ENCODE measurements around the gene ACSL3.

Gene ACSL3

GRCh38 chr2:222922019-222922800 lies 61.4 kb downstream of the ACSL3 start:
- no peak overlapping the region for H3K4me3 ChIP-seq (ENCODE audit: low read length)
- TF ChIP-seq CTCF (conservative IDR thresholded peaks at IDR 0.05; ENCODE audit: low read length): no peak
- no peak for DNase-seq (ENCODE audit: low read depth)

- TF ChIP-seq CTCF (conservative IDR thresholded peaks at IDR 0.05; ENCODE audit: low read length): no peak
- no peak for DNase-seq (ENCODE audit: low read depth)
- H3K4me3 ChIP-seq (ENCODE audit: low read length): no peak overlapping the region
Measured at GRCh38 chr2:222926915-222927314, 66.1 kb downstream of the ACSL3 start.

- TF ChIP-seq CTCF (conservative IDR thresholded peaks at IDR 0.05; ENCODE audit: low read length): no peak
- no peak overlapping the region for H3K4me3 ChIP-seq (ENCODE audit: low read length)
- no peak for DNase-seq (ENCODE audit: low read depth)
Measured at GRCh38 chr2:222927600-222927999, 66.8 kb downstream of the ACSL3 start.

GRCh38 chr2:222928335-222928734 lies 67.5 kb downstream of the ACSL3 start:
- no peak overlapping the region for H3K4me3 ChIP-seq (ENCODE audit: low read length)
- no peak for DNase-seq (ENCODE audit: low read depth)
- TF ChIP-seq CTCF (conservative IDR thresholded peaks at IDR 0.05; ENCODE audit: low read length): no peak

GRCh38 chr2:222930862-222931261 lies 70.0 kb downstream of the ACSL3 start:
- no peak for TF ChIP-seq CTCF (conservative IDR thresholded peaks at IDR 0.05; ENCODE audit: low read length)
- DNase-seq (ENCODE audit: low read depth): no peak

GRCh38 chr2:222931659-222932058 lies 70.8 kb downstream of the ACSL3 start:
- DNase-seq (ENCODE audit: low read depth): no peak
- no peak for TF ChIP-seq CTCF (conservative IDR thresholded peaks at IDR 0.05; ENCODE audit: low read length)
- no peak overlapping the region for H3K4me3 ChIP-seq (ENCODE audit: low read length)

More at GRCh38 chr2:222930862-222931261, 70.0 kb downstream of the ACSL3 start:
- H3K4me3 ChIP-seq (ENCODE audit: low read length): no peak overlapping the region

- DNase-seq (ENCODE audit: low read depth): no peak
- no peak for TF ChIP-seq CTCF (conservative IDR thresholded peaks at IDR 0.05; ENCODE audit: low read length)
- H3K4me3 ChIP-seq (ENCODE audit: low read length): no peak overlapping the region
Measured at GRCh38 chr2:222933458-222933857, 72.6 kb downstream of the ACSL3 start.

Measured in AG10803 (cell line).